Trophoblast cell (in vitro differentiated cells and primary cell): ENCODE results near the gene MEGF10.

Source experiments
- DNase-seq, 2 donors: peaks; one replicate each; pipeline ENCODE4 v3.0.0-alpha.2; 2016
- H2AFZ ChIP-seq: 2 replicates; pipeline ENCODE4 v1.6.1; 2013; ENCODE audit warnings: low read length, moderate library complexity, mild to moderate bottlenecking; ENCODE audit not compliant: insufficient read depth, poor library complexity
- H2AK5ac ChIP-seq: 2 replicates; pipeline ENCODE4 v1.6.1; 2013; ENCODE audit warnings: mild to moderate bottlenecking, low read length
- H2BK120ac ChIP-seq: 2 replicates; pipeline ENCODE4 v1.6.1; 2013; ENCODE audit warnings: low read length, mild to moderate bottlenecking, moderate library complexity; ENCODE audit not compliant: insufficient read depth, poor library complexity
- H2BK12ac ChIP-seq: 2 replicates; pipeline ENCODE4 v1.6.1; 2013; ENCODE audit warnings: mild to moderate bottlenecking, low read length, moderate library complexity
- H2BK5ac ChIP-seq: 2 replicates; pipeline ENCODE4 v1.6.1; 2013; ENCODE audit warnings: low read length, low read depth, moderate library complexity, mild to moderate bottlenecking; ENCODE audit not compliant: poor library complexity
- H3K14ac ChIP-seq: 2 replicates; pipeline ENCODE4 v1.6.1; 2013; ENCODE audit warnings: mild to moderate bottlenecking, low read length
- H3K18ac ChIP-seq: 2 replicates; pipeline ENCODE4 v1.6.1; 2013; ENCODE audit warnings: mild to moderate bottlenecking, low read length
- H3K23ac ChIP-seq: 2 replicates; pipeline ENCODE4 v1.6.1; 2013; ENCODE audit warnings: low read length
- H3K27ac ChIP-seq: 2 replicates; pipeline ENCODE4 v1.5.1; 2013; ENCODE audit warnings: low read depth, mild to moderate bottlenecking, inconsistent platforms, low read length, moderate library complexity
- H3K27me3 ChIP-seq: 2 replicates; pipeline ENCODE4 v1.6.1; 2013; ENCODE audit warnings: inconsistent platforms, mild to moderate bottlenecking, low read length, moderate library complexity; ENCODE audit not compliant: insufficient read depth
- H3K36me3 ChIP-seq, 2 experiments: 1 replicate in 1 of 2; 2 replicates in 1 of 2; pipeline ENCODE4 v1.6.1; 2013; ENCODE audit warnings: low read length in 2 of 2, mild to moderate bottlenecking in 2 of 2, moderate library complexity in 1 of 2; ENCODE audit not compliant: insufficient read depth in 2 of 2, control insufficient read depth in 1 of 2
- H3K4ac ChIP-seq: 2 replicates; pipeline ENCODE4 v1.6.1; 2013; ENCODE audit warnings: low read depth, mild to moderate bottlenecking, low read length, moderate library complexity
- H3K4me1 ChIP-seq, 2 experiments: 1 replicate in 1 of 2; 2 replicates in 1 of 2; pipeline ENCODE4 v1.6.1; 2013; ENCODE audit warnings: low read length in 2 of 2, mild to moderate bottlenecking in 2 of 2, moderate library complexity in 1 of 2; ENCODE audit not compliant: insufficient read depth in 2 of 2, control insufficient read depth in 1 of 2
- H3K4me2 ChIP-seq: 2 replicates; pipeline ENCODE4 v1.6.1; 2013; ENCODE audit warnings: inconsistent platforms, mild to moderate bottlenecking, low read length, moderate library complexity
- H3K4me3 ChIP-seq: 2 replicates; pipeline ENCODE4 v1.5.1; 2013; ENCODE audit warnings: mild to moderate bottlenecking, low read depth, low read length, inconsistent platforms
- H3K79me1 ChIP-seq: one replicate; pipeline ENCODE4 v1.6.1; 2013; ENCODE audit warnings: low read length
- H3K79me2 ChIP-seq: 2 replicates; pipeline ENCODE4 v1.6.1; 2013; ENCODE audit warnings: low read length, mild to moderate bottlenecking; ENCODE audit not compliant: control insufficient read depth, insufficient read depth, poor library complexity
- H3K9ac ChIP-seq: 2 replicates; pipeline ENCODE4 v1.6.1; 2013; ENCODE audit warnings: mild to moderate bottlenecking, low read length
- H3K9me3 ChIP-seq: 2 replicates; pipeline ENCODE4 v1.6.1; 2013; ENCODE audit warnings: low read depth, mild to moderate bottlenecking, control low read depth, inconsistent platforms, low read length; ENCODE audit not compliant: insufficient read depth
- H4K12ac ChIP-seq: 2 replicates; pipeline ENCODE4 v1.6.1; 2013; ENCODE audit warnings: low read depth, mild to moderate bottlenecking, low read length, moderate library complexity
- H4K8ac ChIP-seq: 2 replicates; pipeline ENCODE4 v1.6.1; 2013; ENCODE audit warnings: low read depth, mild to moderate bottlenecking, low read length, moderate library complexity
- H4K91ac ChIP-seq: one replicate; pipeline ENCODE4 v1.6.1; 2013; ENCODE audit warnings: low read depth, mild to moderate bottlenecking, low read length, moderate library complexity
- whole genome bisulfite sequencing: extraction: QIAGEN DNeasy Blood & Tissue Kit; methylation state at CpG from one replicate; pipeline ENCODE4 v1.1.7; 2013; ENCODE audit warnings: missing lambda C conversion rate; ENCODE audit not compliant: insufficient read length, insufficient coverage; ENCODE audit errors: extremely low coverage; 5-methylcytosine and 5-hydroxymethylcytosine counted together

Gene MEGF10

GRCh38 chr5:127358740-127359139, 68.1 kb downstream of the MEGF10 start:
- H2AFZ ChIP-seq: no peak overlapping the region
- H2BK5ac ChIP-seq: no peak overlapping the region
- H3K14ac ChIP-seq: no peak overlapping the region
- H3K36me3 ChIP-seq: no peaks in the 10 kb centered on the region
- no peaks in the 10 kb centered on the region for H3K79me2 ChIP-seq
- no peak overlapping the region for H4K91ac ChIP-seq
- no peak overlapping the region for H3K9ac ChIP-seq
- H3K4me1 ChIP-seq: no peaks in the 10 kb centered on the region
- no CpG with 5 or more reads among the region's 1 CpG for WGBS
- no peak overlapping the region for H3K4me2 ChIP-seq
- H4K8ac ChIP-seq: no peak overlapping the region
- no peak overlapping the region for H4K12ac ChIP-seq
- DNase-seq: no peak
- no peak overlapping the region for H3K18ac ChIP-seq
- no peak overlapping the region for H3K27ac ChIP-seq
- H3K23ac ChIP-seq: no peak overlapping the region
- no peak overlapping the region for H3K4me3 ChIP-seq
- H3K9me3 ChIP-seq: no peaks in the 10 kb centered on the region
- H3K4ac ChIP-seq: no peak overlapping the region
- H3K27me3 ChIP-seq: no peaks in the 10 kb centered on the region
- no peaks in the 10 kb centered on the region for H3K79me1 ChIP-seq
- H2BK12ac ChIP-seq: no peak overlapping the region
- H2AK5ac ChIP-seq: no peak overlapping the region
- H2BK120ac ChIP-seq: no peak overlapping the region

GRCh38 chr5:127359502-127359901, 68.9 kb downstream of the MEGF10 start:
- H3K27me3 ChIP-seq: no peaks in the 10 kb centered on the region
- no peak overlapping the region for H4K8ac ChIP-seq
- H3K14ac ChIP-seq: no peak overlapping the region
- no peak overlapping the region for H3K4me3 ChIP-seq
- H3K4me2 ChIP-seq: no peak overlapping the region
- H3K79me2 ChIP-seq: no peaks in the 10 kb centered on the region
- H3K79me1 ChIP-seq: no peaks in the 10 kb centered on the region
- no peak overlapping the region for H2BK12ac ChIP-seq
- no peak overlapping the region for H3K27ac ChIP-seq
- H2BK120ac ChIP-seq: no peak overlapping the region
- H3K36me3 ChIP-seq: no peaks in the 10 kb centered on the region
- no peaks in the 10 kb centered on the region for H3K9me3 ChIP-seq
- no peak overlapping the region for H3K4ac ChIP-seq
- H3K18ac ChIP-seq: no peak overlapping the region
- H4K12ac ChIP-seq: no peak overlapping the region
- no peak overlapping the region for H2AK5ac ChIP-seq
- no peak overlapping the region for H4K91ac ChIP-seq
- H3K9ac ChIP-seq: no peak overlapping the region
- DNase-seq: no peak
- WGBS: no CpG with 5 or more reads among the region's 2 CpGs
- H3K23ac ChIP-seq: no peak overlapping the region
- no peaks in the 10 kb centered on the region for H3K4me1 ChIP-seq
- no peak overlapping the region for H2AFZ ChIP-seq
- H2BK5ac ChIP-seq: no peak overlapping the region

GRCh38 chr5:127363403-127363802, 72.8 kb downstream of the MEGF10 start:
- Histone ChIP-seq H3K23ac (no peak overlapping the region), H2AK5ac (no peak overlapping the region), H3K4me1 (no peaks in the 10 kb centered on the region), H3K79me2 (no peaks in the 10 kb centered on the region), H3K14ac (no peak overlapping the region), H2BK5ac (no peak overlapping the region), H2BK12ac (no peak overlapping the region), H4K91ac (no peak overlapping the region), H3K4me3 (no peak overlapping the region), H3K4ac (no peak overlapping the region), H3K36me3 (no peaks in the 10 kb centered on the region), H2AFZ (no peak overlapping the region), H4K8ac (no peak overlapping the region), H3K9me3 (no peaks in the 10 kb centered on the region), H2BK120ac (no peak overlapping the region), H3K4me2 (no peak overlapping the region), H3K18ac (no peak overlapping the region), H3K9ac (no peak overlapping the region), H4K12ac (no peak overlapping the region), H3K79me1 (no peaks in the 10 kb centered on the region), H3K27ac (no peak overlapping the region), H3K27me3 (no peaks in the 10 kb centered on the region)
- DNase-seq: no peak
- no CpG with 5 or more reads among the region's 4 CpGs for WGBS

- Histone ChIP-seq H3K4me2 (no peak overlapping the region), H2BK12ac (no peak overlapping the region), H3K4me3 (no peak overlapping the region), H2AFZ (no peak overlapping the region), H3K27me3 (no peaks in the 10 kb centered on the region), H4K12ac (no peak overlapping the region), H2BK120ac (no peak overlapping the region), H3K18ac (no peak overlapping the region), H3K79me2 (no peaks in the 10 kb centered on the region), H3K27ac (no peak overlapping the region), H3K9me3 (no peaks in the 10 kb centered on the region), H2BK5ac (no peak overlapping the region), H3K23ac (no peak overlapping the region), H2AK5ac (no peak overlapping the region), H3K36me3 (no peaks in the 10 kb centered on the region), H3K9ac (no peak overlapping the region), H3K4ac (no peak overlapping the region), H3K79me1 (no peaks in the 10 kb centered on the region), H4K91ac (no peak overlapping the region), H4K8ac (no peak overlapping the region), H3K4me1 (no peaks in the 10 kb centered on the region), H3K14ac (no peak overlapping the region)
- DNase-seq: no peak
- WGBS: 100% methylated on average over 1 of the region's 1 CpG
These were observed 76.4 kb downstream of the MEGF10 start for GRCh38 chr5:127367029-127367428.
